SU-DHL-6 (cell line): ENCODE results near the gene SMIM8.

ENCODE experiments used
- H2AFZ ChIP-seq: fragments of 200-600 bp; sonication (generic); 2 replicates; pipeline ENCODE4 v1.6.1; 2014; ENCODE audit warnings: low read depth, mild to moderate bottlenecking, moderate library complexity, mixed read lengths, antibody characterized with exemption, low read length; ENCODE audit not compliant: severe bottlenecking
- H3F3A ChIP-seq: fragments of 200-600 bp; shearing (Covaris generic); 2 replicates; pipeline ENCODE4 v1.6.0; 2016; ENCODE audit warnings: antibody characterized with exemption, mild to moderate bottlenecking; ENCODE audit not compliant: insufficient read depth
- H3K27ac ChIP-seq: fragments of 200-600 bp; sonication (generic); 2 replicates; pipeline ENCODE4 v1.5.1; 2016; ENCODE audit warnings: low read depth, mild to moderate bottlenecking, low read length, moderate library complexity, mixed read lengths
- H3K27me3 ChIP-seq: fragments of 200-600 bp; sonication (generic), shearing (Covaris generic); 2 replicates; pipeline ENCODE4 v1.6.0; 2014; ENCODE audit warnings: mild to moderate bottlenecking, low read length
- H3K36me3 ChIP-seq: fragments of 200-600 bp; sonication (generic); 2 replicates; pipeline ENCODE4 v1.6.1; 2014; ENCODE audit warnings: mild to moderate bottlenecking, low read length, mixed read lengths
- H3K4me2 ChIP-seq: fragments of 300-600, 200-600 bp; shearing (Covaris generic), sonication (generic); 2 replicates; pipeline ENCODE4 v1.6.0; 2014; ENCODE audit warnings: low read length, low read depth, mild to moderate bottlenecking; ENCODE audit not compliant: poor library complexity, severe bottlenecking
- H3K4me3 ChIP-seq: fragments of 200-600 bp; sonication (generic); 2 replicates; pipeline ENCODE4 v1.5.1; 2014; ENCODE audit warnings: antibody characterized with exemption, low read length, mild to moderate bottlenecking, mixed read lengths; ENCODE audit not compliant: insufficient read depth, poor library complexity, severe bottlenecking
- H3K79me2 ChIP-seq: fragments of 200-600 bp; sonication (generic); 2 replicates; pipeline ENCODE4 v1.6.1; 2014; ENCODE audit warnings: mild to moderate bottlenecking, low read length, moderate library complexity; ENCODE audit not compliant: insufficient read depth
- H3K9ac ChIP-seq: fragments of 200-600 bp; sonication (generic); 2 replicates; pipeline ENCODE4 v1.7.0; 2014; ENCODE audit warnings: mild to moderate bottlenecking, low read length
- H3K9me2 ChIP-seq: fragments of 200-600 bp; sonication (generic); replicated peaks from 2 replicates; pipeline ENCODE4 v1.6.1; 2014; ENCODE audit warnings: low read length; ENCODE audit not compliant: insufficient read depth
- H3K9me3 ChIP-seq: fragments of 200-600 bp; sonication (generic); 2 replicates; pipeline ENCODE4 v1.6.1; 2014; ENCODE audit warnings: low read length, mixed read lengths; ENCODE audit not compliant: insufficient read depth
- H4K20me1 ChIP-seq: fragments of 200-600 bp; sonication (generic); 2 replicates; pipeline ENCODE4 v1.6.1; 2014; ENCODE audit warnings: low read depth, mild to moderate bottlenecking, antibody characterized with exemption, low read length, moderate library complexity, mixed read lengths
- EZH2phosphoT487 ChIP-seq: fragments of 200-600 bp; sonication (generic), shearing (Covaris generic); conservative IDR thresholded peaks from 2 replicates; pipeline ENCODE4 v1.6.1; 2018; ENCODE audit warnings: mild to moderate bottlenecking, antibody characterized with exemption, low read length, moderate library complexity, mixed read lengths
- TF ChIP-seq, protein P1 (sequence below): fragments of 200-600 bp; sonication (generic); IDR thresholded peaks from one replicate; pipeline ENCODE4 v1.5.1; 2017; ENCODE audit warnings: antibody characterized with exemption, mild to moderate bottlenecking, low read length, moderate library complexity; ENCODE audit not compliant: insufficient read depth, poor library complexity, severe bottlenecking

The SMIM8 gene

DNA sequence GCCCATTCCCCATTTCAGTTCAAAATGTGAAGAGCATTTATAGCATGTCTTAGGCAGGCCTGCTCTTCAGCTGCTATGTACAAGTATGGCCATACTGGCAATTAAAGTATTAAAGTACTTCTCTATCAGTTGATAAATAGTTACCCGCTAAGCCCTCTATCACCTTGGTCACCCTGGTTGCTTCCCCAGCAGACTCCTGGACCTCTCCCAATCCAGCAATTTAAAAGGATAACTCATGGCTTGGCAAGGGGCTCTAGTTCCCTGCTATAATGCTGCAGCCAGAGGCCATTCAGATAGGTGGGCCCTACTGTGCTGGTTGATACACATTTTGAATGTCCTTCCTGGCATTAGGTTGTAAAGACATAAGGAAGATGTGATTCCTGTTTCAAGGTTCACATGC lies 29.2 kb downstream of the SMIM8 start:
- no peaks in the 10 kb centered on the region for H3K9me2 ChIP-seq
- H3K27ac ChIP-seq, result no peak overlapping the region
- no peaks in the 10 kb centered on the region for H3K79me2 ChIP-seq
- H3F3A ChIP-seq, result no peaks in the 10 kb centered on the region
- H3K4me2 ChIP-seq, result no peak overlapping the region
- H2AFZ ChIP-seq, result no peak overlapping the region
- no peak overlapping the region for H3K9ac ChIP-seq
- no peaks in the 10 kb centered on the region for H3K27me3 ChIP-seq
- H3K36me3 ChIP-seq, result no peaks in the 10 kb centered on the region
- H4K20me1 ChIP-seq, result no peaks in the 10 kb centered on the region
- no peak for TF ChIP-seq EZH2phosphoT487
- TF ChIP-seq, protein P1, sequence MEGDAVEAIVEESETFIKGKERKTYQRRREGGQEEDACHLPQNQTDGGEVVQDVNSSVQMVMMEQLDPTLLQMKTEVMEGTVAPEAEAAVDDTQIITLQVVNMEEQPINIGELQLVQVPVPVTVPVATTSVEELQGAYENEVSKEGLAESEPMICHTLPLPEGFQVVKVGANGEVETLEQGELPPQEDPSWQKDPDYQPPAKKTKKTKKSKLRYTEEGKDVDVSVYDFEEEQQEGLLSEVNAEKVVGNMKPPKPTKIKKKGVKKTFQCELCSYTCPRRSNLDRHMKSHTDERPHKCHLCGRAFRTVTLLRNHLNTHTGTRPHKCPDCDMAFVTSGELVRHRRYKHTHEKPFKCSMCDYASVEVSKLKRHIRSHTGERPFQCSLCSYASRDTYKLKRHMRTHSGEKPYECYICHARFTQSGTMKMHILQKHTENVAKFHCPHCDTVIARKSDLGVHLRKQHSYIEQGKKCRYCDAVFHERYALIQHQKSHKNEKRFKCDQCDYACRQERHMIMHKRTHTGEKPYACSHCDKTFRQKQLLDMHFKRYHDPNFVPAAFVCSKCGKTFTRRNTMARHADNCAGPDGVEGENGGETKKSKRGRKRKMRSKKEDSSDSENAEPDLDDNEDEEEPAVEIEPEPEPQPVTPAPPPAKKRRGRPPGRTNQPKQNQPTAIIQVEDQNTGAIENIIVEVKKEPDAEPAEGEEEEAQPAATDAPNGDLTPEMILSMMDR, result no peak
- H3K4me3 ChIP-seq, result no peak overlapping the region
- H3K9me3 ChIP-seq, result no peaks in the 10 kb centered on the region

DNA sequence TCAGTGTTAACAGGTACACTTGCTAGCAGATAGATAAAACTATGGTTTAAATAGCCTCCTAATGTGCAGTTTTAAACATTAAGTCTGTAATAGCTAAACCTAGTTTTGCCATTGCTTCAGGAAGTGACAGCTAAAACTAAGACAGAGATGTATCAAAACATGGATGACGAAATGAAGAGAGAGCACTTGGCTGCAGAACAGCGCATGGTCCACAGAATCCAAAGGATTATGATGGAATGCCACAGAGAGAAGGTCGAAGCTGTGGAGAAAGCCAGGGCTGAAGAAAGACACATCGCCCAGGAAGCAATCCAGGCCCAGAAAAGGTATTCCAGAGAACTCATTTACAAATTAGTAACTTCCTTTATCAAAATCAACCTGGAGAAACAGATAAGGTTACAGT lies 33.8 kb downstream of the SMIM8 start:
- Histone ChIP-seq H3F3A (no peaks in the 10 kb centered on the region), H3K27me3 (no peaks in the 10 kb centered on the region), H3K9ac (no peak overlapping the region), H3K9me3 (no peaks in the 10 kb centered on the region), H3K4me3 (no peak overlapping the region), H4K20me1 (no peaks in the 10 kb centered on the region), H3K36me3 (no peaks in the 10 kb centered on the region), H3K4me2 (no peak overlapping the region), H3K79me2 (no peaks in the 10 kb centered on the region), H2AFZ (no peak overlapping the region), H3K9me2 (no peaks in the 10 kb centered on the region), H3K27ac (no peak overlapping the region)
- no peak for TF ChIP-seq EZH2phosphoT487
- TF ChIP-seq, protein P1, result no peak

DNA sequence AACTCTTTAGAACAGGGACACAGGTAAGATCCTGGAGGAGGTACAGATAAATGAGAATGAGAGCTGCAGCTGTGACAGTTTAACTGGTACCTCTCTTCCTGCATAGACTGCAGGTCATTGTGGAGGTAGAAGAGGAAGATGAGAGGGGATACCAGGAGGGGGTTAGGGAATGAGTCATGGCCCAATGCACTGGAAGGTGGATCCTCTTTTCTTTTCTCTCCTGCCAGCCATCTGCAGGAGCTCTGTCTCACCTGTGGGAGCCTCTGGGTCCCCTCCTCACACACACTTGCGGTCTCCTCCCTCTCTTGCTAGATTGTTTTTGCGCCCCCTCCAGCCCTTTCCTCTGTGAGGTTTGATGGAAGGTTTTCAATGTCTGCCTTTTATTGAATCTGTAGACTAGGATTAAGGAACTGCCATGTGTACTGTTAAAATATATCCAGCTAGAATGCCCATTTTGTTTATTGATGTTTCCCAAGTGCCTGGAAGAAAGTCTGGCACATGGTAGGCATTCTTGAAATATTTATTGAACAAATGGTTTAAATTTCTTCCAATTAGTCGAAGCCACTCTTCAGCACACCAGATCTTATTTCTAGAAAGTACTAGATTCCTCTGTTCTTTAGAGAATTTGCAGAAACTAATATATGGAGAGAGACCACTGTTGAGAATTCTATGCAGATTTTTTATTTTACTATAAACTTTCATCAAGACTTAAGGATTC lies 35.2 kb downstream of the SMIM8 start:
- Histone ChIP-seq H3K79me2 (no peaks in the 10 kb centered on the region), H3K4me3 (no peak overlapping the region), H3K27me3 (no peaks in the 10 kb centered on the region), H3F3A (no peaks in the 10 kb centered on the region), H3K27ac (no peak overlapping the region), H3K9ac (no peak overlapping the region), H3K9me3 (no peaks in the 10 kb centered on the region), H3K9me2 (no peaks in the 10 kb centered on the region), H2AFZ (no peak overlapping the region), H3K4me2 (no peak overlapping the region), H4K20me1 (no peaks in the 10 kb centered on the region), H3K36me3 (no peaks in the 10 kb centered on the region)
- TF ChIP-seq, protein P1, result no peak
- TF ChIP-seq EZH2phosphoT487, result no peak
